HEK293T (cell line): ENCODE measurements around the gene SLC17A3.

Experiments
- ARNT ChIP-seq: fragments of 450-650 bp; IDR thresholded peaks from 2 replicates; pipeline ENCODE4 v1.6.1; 2017; ENCODE audit warnings: mild to moderate bottlenecking
- BHLHE40 ChIP-seq: fragments of 450-650 bp; IDR thresholded peaks from 2 replicates; pipeline ENCODE4 v1.6.1; 2016; ENCODE audit warnings: mild to moderate bottlenecking, moderate library complexity, borderline replicate concordance
- ELF4 ChIP-seq: fragments of 450-650 bp; IDR thresholded peaks from 2 replicates; pipeline ENCODE4 v1.6.1; 2017; ENCODE audit warnings: antibody characterized with exemption
- L3MBTL2 ChIP-seq: fragments of 450-650 bp; conservative IDR thresholded peaks from 2 replicates; pipeline ENCODE4 v1.6.1; 2016; ENCODE audit warnings: mild to moderate bottlenecking
- SP1 ChIP-seq: fragments of 450-650 bp; IDR thresholded peaks from 2 replicates; pipeline ENCODE4 v1.6.1; 2017
- SUZ12 ChIP-seq: fragments of 450-650 bp; IDR thresholded peaks from 2 replicates; pipeline ENCODE4 v1.6.1; 2016; ENCODE audit warnings: mild to moderate bottlenecking
- ZNF384 ChIP-seq: fragments of 450-650 bp; IDR thresholded peaks from 2 replicates; pipeline ENCODE4 v1.6.1; 2016
- TF ChIP-seq, protein P1 (sequence below): fragments of 450-650 bp; IDR thresholded peaks from 2 replicates; pipeline ENCODE4 v1.6.1; 2016

DNA sequence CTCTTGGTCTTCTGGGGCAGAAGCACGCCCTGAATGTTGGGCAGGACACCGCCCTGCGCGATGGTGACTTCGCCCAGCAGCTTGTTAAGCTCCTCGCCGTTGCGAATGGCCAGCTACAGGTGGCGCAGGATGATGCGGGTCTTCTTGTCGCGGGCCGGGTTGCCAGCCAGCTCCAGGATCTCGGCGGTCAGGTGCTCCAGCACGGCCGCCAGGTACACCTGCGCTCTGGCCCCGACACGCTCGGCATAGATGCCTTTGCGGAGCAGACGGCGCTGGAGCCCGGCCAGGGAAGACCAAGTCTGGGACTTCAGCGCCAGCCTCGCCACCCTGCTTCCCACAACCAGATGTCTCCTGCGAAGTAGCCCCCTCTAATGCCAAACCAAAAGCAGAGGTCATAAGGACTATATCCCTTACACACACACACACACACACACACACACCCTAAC is 8.0 kb upstream of the SLC17A3 start:
- TF ChIP-seq SP1, result no peak
- TF ChIP-seq L3MBTL2, result no peak
- TF ChIP-seq ARNT, result no peak
- TF ChIP-seq, protein P1, sequence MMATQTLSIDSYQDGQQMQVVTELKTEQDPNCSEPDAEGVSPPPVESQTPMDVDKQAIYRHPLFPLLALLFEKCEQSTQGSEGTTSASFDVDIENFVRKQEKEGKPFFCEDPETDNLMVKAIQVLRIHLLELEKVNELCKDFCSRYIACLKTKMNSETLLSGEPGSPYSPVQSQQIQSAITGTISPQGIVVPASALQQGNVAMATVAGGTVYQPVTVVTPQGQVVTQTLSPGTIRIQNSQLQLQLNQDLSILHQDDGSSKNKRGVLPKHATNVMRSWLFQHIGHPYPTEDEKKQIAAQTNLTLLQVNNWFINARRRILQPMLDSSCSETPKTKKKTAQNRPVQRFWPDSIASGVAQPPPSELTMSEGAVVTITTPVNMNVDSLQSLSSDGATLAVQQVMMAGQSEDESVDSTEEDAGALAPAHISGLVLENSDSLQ, result no peak
- no peak for TF ChIP-seq ELF4
- TF ChIP-seq BHLHE40, result no peak
- TF ChIP-seq SUZ12, result no peak
- TF ChIP-seq ZNF384, result no peak
